Measurements from ENCODE around the gene KRT39. TPM values are rescaled to one million over a fixed set of nuclear protein-coding genes. Genes with fewer than 3 reads are reported as not detected.

The KRT39 gene
- total RNA-seq, 1 donor from 2014 or later: not detected

Other genes with a start within 250 kb of the KRT39 start
- gene KRT25, start 211.6 kb downstream of the KRT39 start, total RNA-seq: not detected in 2 replicates
- gene KRT26, start 194.7 kb downstream of the KRT39 start, total RNA-seq: not detected in 2 replicates
- gene KRT27, start 184.4 kb downstream of the KRT39 start, total RNA-seq: not detected in 2 replicates
- not detected in 2 replicates for gene KRT28, start 167.0 kb downstream of the KRT39 start, total RNA-seq
- gene KRT10, start 144.3 kb downstream of the KRT39 start, total RNA-seq: 3.6 and 4.6 TPM in 2 replicates
- gene KRT12, start 99.7 kb downstream of the KRT39 start, total RNA-seq: not detected in 2 replicates
- gene KRT20, start 81.7 kb downstream of the KRT39 start, total RNA-seq: not detected in 2 replicates
- gene KRT23, start 29.3 kb downstream of the KRT39 start, total RNA-seq: 1.2 and 68.1 TPM in 2 replicates
- gene KRT40, start 17.4 kb upstream of the KRT39 start, total RNA-seq: not detected in 2 replicates
- gene KRTAP3-3, start 27.2 kb upstream of the KRT39 start, total RNA-seq: not detected in 2 replicates
- not detected in 2 replicates for gene KRTAP3-2, start 33.0 kb upstream of the KRT39 start, total RNA-seq
- gene KRTAP3-1, start 42.2 kb upstream of the KRT39 start, total RNA-seq: not detected in 2 replicates
- not detected in 2 replicates for gene KRTAP1-5, start 60.3 kb upstream of the KRT39 start, total RNA-seq
- not detected in 2 replicates for gene KRTAP1-4, start 63.2 kb upstream of the KRT39 start, total RNA-seq
- not detected in 2 replicates for gene KRTAP1-3, start 67.9 kb upstream of the KRT39 start, total RNA-seq
- 0.25 and 0.35 TPM in 2 replicates for gene KRTAP1-1, start 74.5 kb upstream of the KRT39 start, total RNA-seq
- gene KRTAP2-1, start 80.4 kb upstream of the KRT39 start, total RNA-seq: not detected in 2 replicates
- gene KRTAP2-2, start 88.3 kb upstream of the KRT39 start, total RNA-seq: 0.15 TPM in 1 of 2 replicates, not detected in the other
- 0.55 and 5.9 TPM in 2 replicates for gene KRTAP2-3, start 93.2 kb upstream of the KRT39 start, total RNA-seq
- not detected in 2 replicates for gene KRTAP2-4, start 98.9 kb upstream of the KRT39 start, total RNA-seq
- gene KRTAP4-7, start 117.2 kb upstream of the KRT39 start, total RNA-seq: not detected in 2 replicates
- gene KRTAP4-8, start 131.2 kb upstream of the KRT39 start, total RNA-seq: not detected in 2 replicates
- not detected in 2 replicates for gene KRTAP4-16, start 135.3 kb upstream of the KRT39 start, total RNA-seq
- not detected in 2 replicates for gene KRTAP4-9, start 138.4 kb upstream of the KRT39 start, total RNA-seq
- gene KRTAP4-11, start 151.4 kb upstream of the KRT39 start, total RNA-seq: not detected in 2 replicates
- gene KRTAP4-12, start 157.2 kb upstream of the KRT39 start, total RNA-seq: not detected in 2 replicates
- gene KRTAP4-6, start 173.6 kb upstream of the KRT39 start, total RNA-seq: not detected in 2 replicates
- not detected in 2 replicates for gene KRTAP4-5, start 182.9 kb upstream of the KRT39 start, total RNA-seq
- gene KRTAP4-4, start 193.8 kb upstream of the KRT39 start, total RNA-seq: not detected in 2 replicates
- not detected in 2 replicates for gene KRTAP4-3, start 201.3 kb upstream of the KRT39 start, total RNA-seq
- gene KRTAP4-2, start 211.3 kb upstream of the KRT39 start, total RNA-seq: not detected in 2 replicates
- gene KRTAP4-1, start 218.0 kb upstream of the KRT39 start, total RNA-seq: not detected in 2 replicates
- not detected in 2 replicates for gene KRTAP9-1, start 222.9 kb upstream of the KRT39 start, total RNA-seq

Measured in renal cortical epithelial cell (primary cell).